Right ventricle myocardium superior (tissue), 1 donor: Measurements from ENCODE around the gene AGT. TPM values are rescaled to one million over a fixed set of nuclear protein-coding genes. Genes with fewer than 3 reads are reported as not detected.
"Not testable (repeated sequence)": the region's sequence is repeated elsewhere in the genome, so short reads cannot be mapped to it uniquely, and the experiment has no call there.

ENCODE experiments used
- ATAC-seq: fragments of 200-7000 bp; cut with Tn5 transposase; one replicate; pipeline ENCODE4 v1.9.1; 2020; ENCODE audit warnings: mild to moderate bottlenecking; ENCODE audit not compliant: poor library complexity
- DNase-seq: peaks from one replicate; pipeline ENCODE4 v3.0.0-alpha.2; 2020
- intact Hi-C: fragments of 100-400 bp; cut with DNase I; formaldehyde crosslinking; loops from one replicate; pipeline ENCODE4 v1.11.2; 2022
- total RNA-seq: library from RNA; stranded (reverse); fragmentation: NEBNext Ultra II Directional; extraction: Animal tissue kit (Norgen Biotek cat#: 25700); gene quantifications from one replicate; pipeline ENCODE4 v1.2.1, GENCODE V29; 2021
- donor health status: DM: no; HTN: yes; CAD: no; lungs with severe emphysema.

The AGT gene
- total RNA-seq, 1 donor from 2014 or later, result 56.2 TPM

DNA sequence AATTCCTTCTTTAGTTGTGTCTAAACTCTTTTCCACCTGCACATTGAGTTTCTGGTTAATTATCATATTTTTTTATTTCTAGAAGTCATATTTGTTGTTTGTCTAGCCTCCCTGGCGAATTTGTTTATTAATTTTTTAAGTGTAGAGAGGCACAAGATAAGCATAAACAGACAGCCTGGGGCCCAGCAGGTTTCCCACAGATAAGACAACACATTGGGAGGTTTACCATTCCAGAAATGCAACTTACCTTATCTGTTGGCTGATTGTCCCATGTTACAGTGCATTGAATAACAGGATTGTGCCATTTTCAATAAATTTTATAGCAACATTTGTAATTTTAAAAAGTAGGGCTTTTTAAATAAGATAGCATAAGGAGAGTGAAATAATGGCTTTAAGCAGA lies 36.7 kb downstream of the AGT start:
- ATAC-seq (no peak), DNase-seq (no peak)
- intact Hi-C loops, result no loop called here

GRCh38 chr1:230674581-230674980 lies 39.3 kb downstream of the AGT start:
- intact Hi-C loops, result no loop called here
- DNase-seq, result no peak
- ATAC-seq, result no peak

- intact Hi-C loops, result no loop called here
- ATAC-seq (no peak), DNase-seq (no peak)
Observed at GRCh38 chr1:230669543-230669942, 44.4 kb downstream of the AGT start.

- no peak for DNase-seq
- intact Hi-C loops, result no loop called here
- ATAC-seq, result no peak
Observed at GRCh38 chr1:230668227-230668626, 45.7 kb downstream of the AGT start.

DNA sequence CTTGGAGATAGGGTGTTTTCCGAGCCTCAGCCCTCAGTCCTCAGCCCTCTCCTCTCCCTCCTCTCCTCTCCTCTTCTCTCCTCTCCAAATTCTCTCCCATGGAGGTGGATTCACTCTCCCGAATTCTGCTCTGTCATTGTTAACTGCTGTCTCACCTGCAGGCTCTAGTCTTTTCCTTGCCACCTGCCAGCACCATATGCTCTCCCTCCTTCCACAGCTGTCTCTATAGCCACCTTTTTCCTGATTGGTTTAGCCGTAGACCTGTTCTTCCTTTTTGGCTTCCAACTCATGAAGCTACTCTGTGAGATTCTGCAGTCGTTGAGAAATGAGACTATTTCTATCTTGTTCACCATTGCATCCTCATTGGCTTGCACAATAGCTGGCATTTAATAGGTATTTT lies 51.9 kb downstream of the AGT start:
- intact Hi-C loops, result no loop called here
- ATAC-seq, result no peak

DNA sequence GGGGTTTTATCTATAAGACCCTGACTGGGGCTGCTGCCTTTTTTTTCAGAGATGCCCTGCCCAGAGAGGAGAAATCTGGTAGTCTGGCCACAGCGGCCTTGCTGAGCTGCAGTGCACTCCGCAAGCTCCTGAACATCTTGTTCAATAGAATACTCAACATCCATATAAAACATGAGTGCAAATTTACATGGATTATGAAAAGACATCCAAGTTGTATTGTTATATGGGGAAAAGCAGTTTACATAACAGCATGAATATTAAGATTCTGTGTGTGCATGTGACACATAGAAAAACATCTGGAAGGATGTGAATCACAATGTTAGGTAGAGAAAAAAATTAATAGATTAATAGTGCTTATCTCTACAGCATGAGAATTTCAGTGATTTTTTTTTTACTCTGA lies 55.2 kb downstream of the AGT start:
- DNase-seq (no peak), ATAC-seq (no peak)
- intact Hi-C loops, result no loop called here

More for the DNA sequence above, 51.9 kb downstream of the AGT start:
- DNase-seq, result no peak

DNA sequence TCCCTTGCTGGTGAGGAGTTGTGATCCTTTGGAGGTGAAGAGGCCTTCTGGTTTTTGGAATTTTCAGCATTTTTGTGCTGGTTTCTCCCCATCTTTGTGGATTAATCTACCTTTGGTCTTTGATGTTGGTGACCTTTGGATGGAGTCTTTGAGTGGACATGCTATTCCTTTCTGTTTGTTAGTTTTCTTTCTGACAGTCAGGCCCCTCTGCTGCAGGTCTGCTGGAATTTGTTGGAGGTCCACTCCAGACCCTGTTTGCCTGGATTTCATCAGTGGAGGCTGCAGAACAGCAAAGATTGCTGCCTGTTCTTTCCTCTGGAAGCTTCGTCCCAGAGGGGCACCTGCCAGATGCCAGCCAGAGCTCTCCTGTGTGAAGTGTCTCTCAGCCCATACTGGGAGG lies 55.8 kb downstream of the AGT start:
- ATAC-seq, DNase-seq, intact Hi-C loops: not testable (repeated sequence)

DNA sequence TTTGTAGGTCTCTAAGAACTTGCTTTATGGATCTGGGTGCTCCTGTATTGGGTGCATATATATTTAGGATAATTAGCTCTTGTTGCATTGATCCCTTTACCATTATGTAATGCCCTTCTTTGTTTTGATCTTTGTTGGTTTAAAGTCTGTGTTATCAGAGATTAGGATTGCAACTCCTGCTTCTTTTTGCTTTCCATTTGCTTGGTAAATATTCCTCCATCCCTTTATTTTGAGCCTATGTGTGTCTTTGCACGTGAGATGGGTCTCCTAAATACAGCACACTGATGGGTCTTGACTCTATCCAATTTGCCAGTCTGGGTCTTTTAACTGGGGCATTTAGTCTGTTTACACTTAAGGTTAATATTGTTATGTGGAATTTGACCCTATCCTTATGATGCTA lies 57.2 kb downstream of the AGT start:
- intact Hi-C loops, ATAC-seq, DNase-seq: not testable (repeated sequence)

Other genes starting within 250 kb of the AGT start
- 24.6 TPM for gene COG2, start 71.6 kb downstream of the AGT start, total RNA-seq
- 0.83 TPM for gene CAPN9, start 33.3 kb upstream of the AGT start, total RNA-seq
- 43.1 TPM for gene C1orf198, start 154.4 kb upstream of the AGT start, total RNA-seq